NCI-H128 (cell line): ENCODE measurements around the gene SLC4A3.

ENCODE experiments used
- DNase-seq: peaks from one replicate; lab custom pipeline; 2025; ENCODE audit not compliant: unreplicated experiment; lab: John Stamatoyannopoulos, UW

Gene SLC4A3

GRCh38 chr2:219631406-219631891, 4.0 kb downstream of the SLC4A3 start:
- DNase-seq: no peak

GRCh38 chr2:219631904-219632759, 4.7 kb downstream of the SLC4A3 start:
- no peak for DNase-seq

- DNase-seq: no peak
Measured at GRCh38 chr2:219632760-219633105, 5.3 kb downstream of the SLC4A3 start.

DNA sequence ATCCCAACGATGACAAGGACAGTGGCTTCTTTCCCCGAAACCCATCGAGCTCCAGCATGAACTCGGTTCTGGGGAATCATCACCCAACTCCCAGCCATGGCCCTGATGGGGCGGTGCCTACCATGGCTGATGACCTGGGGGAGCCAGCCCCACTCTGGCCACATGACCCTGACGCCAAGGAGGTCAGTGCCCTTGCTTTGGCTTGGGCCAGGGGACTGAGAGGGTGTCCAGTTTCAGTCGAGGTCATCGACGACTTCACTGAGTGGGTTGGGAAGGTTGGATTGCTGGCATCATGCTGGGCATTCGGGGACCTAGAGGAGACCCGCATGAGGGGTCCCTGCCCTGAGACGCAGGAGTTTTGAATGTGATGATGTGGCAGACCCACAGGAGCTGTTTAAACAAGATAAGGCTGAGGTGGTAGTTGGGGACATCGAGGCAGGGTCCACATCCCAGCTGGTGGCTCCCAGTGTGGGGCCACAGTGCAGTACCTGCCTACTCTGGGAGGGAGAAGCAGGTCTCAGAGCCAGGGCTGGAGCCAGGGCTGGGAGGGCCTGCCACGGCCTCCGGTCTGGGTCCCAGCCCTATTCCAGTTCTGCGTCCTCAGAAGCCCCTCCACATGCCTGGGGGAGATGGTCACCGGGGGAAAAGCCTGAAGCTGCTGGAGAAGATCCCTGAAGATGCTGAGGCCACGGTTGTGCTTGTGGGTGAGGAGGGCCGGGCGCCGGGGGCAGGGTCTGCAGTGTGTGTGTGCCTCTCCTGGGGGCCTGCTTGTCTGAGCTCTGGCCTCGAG, 6.0 kb downstream of the SLC4A3 start:
- DNase-seq: no peak

- no peak for DNase-seq
Measured at GRCh38 chr2:219634171-219634940, 6.9 kb downstream of the SLC4A3 start.

GRCh38 chr2:219634951-219635751, 7.7 kb downstream of the SLC4A3 start:
- DNase-seq: no peak

- DNase-seq: no peak
Measured at GRCh38 chr2:219636144-219636915, 8.9 kb downstream of the SLC4A3 start.

DNA sequence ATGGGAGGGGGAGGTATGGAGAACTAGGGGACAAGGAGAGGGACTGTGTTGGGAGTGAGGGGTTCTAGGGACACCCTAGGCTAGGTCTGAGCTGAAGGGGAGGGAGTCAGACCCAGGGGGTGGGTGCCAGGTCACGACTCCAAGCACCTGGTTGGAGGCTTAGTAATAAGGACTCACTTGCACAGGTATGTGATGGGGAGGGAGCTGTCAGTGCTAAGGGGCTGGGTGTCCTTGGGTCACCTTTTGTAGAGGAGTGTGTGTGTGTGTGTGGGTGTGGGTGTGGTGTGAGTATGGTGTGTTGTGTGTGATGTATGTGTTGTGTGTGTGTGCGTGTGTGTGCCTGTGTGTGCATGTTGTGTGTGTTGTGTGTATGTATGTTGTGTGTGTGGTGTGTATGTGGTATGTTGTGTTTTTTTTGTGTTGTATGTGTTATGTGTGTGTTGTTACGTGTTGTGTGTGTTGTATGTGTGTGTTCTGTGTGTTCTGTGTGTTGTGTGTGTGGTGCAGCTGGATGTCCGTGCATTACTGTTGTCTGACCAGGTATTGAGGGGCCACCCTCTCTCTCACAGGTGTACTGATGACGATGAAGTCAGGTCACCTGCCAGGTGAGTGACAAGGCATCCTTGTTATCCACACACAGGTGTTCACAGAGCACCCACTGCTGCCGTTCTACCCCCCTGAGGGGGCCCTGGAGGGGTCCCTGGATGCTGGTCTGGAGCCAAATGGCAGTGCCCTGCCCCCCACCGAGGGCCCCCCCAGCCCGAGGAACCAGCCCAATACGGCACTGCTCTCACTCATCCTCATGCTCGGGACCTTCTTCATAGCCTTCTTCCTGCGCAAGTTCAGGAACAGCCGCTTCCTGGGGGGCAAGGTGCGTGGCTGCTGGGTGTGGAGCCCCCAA, 9.8 kb downstream of the SLC4A3 start:
- no peak for DNase-seq

- DNase-seq: no peak
Measured at GRCh38 chr2:219637842-219638185, 10.4 kb downstream of the SLC4A3 start.

DNA sequence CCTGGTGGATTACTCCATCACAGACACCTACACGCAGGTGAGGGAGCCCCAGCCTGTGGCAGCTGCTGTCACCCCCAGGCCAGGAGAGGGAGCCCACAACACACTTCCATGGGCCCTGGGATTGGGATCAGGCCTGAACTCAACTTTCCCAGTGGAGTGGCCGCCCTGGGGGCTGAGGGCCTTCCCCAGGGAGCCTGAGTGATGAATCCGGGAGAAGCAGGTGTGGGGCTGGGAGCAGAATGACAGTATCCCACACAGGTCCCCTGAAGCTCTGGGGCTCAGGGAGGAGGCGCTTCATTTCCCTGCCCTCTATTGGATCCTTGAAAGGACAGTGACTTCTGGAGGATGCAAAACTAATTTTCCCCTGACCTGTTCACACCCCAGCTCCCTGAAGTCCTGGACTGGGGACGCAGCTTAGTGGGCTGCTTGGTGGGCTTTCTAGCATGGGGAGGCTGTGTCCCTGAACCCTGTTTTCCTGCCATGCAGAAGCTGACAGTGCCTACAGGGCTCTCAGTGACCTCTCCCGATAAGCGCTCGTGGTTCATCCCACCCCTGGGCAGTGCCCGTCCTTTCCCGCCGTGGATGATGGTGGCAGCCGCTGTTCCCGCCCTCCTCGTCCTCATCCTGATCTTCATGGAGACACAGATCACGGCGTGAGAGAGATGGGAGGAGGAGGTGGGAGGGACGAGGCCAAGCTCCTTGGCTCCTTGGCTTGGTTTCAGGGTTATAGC, 11.0 kb downstream of the SLC4A3 start:
- no peak for DNase-seq

GRCh38 chr2:219638948-219639755, 11.7 kb downstream of the SLC4A3 start:
- no peak for DNase-seq

DNA sequence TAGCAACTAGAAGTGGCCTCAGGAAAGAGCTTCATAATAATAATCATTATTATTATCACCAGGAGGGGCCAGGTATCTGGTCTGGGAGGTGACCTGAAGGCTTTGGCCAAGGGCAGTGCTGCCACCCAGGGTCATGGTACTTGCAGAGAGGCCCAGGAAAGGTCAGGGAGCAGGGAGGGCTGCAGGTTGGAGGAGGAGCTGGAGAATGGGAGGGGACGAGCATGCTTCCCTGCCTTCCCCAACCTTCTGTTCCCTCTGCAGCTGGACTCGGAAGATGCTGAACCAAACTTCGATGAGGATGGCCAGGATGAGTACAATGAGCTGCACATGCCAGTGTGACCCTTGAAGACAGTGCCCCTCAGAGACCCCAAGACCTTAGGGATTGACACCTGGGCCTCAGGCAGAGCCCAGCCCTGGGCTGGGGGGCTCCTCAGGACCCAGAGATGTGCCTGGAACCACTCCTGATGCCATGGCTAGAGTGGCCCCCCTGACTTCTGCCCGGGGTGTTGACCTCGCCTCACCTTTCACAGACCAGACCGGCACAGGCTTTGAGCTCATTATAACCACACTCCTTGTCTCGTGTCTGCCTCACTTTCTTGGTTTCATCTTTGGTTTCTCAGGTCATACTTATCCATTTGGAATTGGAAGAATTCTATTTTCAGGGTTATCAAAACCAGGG, 14.1 kb downstream of the SLC4A3 start:
- DNase-seq: no peak

GRCh38 chr2:219642069-219642454, 14.6 kb downstream of the SLC4A3 start:
- no peak for DNase-seq

DNA sequence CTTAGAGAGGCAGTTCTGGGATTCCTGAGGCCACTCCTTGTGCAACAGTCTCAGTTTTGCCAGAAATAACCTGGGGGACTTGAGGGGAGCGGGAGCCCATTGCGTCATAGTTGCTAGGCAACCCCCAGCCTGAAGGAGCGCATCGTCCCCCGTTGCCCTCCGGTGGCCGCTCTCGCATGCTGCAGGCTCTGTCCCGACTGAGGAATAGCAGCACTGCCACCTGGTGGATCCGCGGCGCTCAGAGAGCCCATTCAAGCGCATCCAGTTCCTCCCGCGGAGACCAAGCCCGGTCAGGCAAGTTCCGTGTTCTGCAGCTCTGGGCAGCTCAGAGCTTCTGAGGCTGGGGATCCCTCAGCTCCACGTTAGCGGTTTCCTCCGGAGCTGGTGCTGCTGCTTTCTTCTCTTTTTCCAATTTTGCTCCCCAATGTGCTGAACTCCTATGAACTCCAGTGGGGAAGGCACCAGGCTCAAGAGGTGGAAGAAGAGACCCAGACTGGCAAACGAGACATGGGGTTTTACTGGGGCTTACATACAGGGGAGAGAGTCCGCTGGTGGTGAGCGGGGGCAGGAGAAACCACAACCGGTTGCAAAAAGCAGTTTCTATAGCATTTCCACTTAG, 15.1 kb downstream of the SLC4A3 start:
- DNase-seq: peak; percentile 63

DNA sequence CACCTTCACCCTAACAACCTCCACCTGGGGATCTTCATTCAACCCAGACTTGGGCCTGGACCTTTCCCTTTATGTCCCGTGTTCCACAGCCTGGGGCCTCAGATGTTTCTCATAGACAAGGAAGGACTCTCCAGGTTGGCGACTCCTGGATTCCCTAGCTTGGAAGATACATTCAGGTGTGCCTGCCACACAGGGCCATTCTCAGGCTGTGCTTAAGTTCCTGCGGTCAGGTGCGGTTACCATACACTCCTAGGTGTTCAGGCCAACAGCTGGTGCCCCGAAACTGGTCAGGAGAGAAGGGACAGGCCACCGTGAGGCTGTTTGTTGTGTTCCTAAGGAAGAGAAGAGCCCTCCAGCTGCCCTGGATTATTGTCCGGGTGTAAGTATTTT, 15.6 kb downstream of the SLC4A3 start:
- no peak for DNase-seq

- no peak for DNase-seq
Measured at GRCh38 chr2:219643788-219644398, 16.5 kb downstream of the SLC4A3 start.
